Measurements from ENCODE around the gene GLB1L2.

The GLB1L2 gene

DNA sequence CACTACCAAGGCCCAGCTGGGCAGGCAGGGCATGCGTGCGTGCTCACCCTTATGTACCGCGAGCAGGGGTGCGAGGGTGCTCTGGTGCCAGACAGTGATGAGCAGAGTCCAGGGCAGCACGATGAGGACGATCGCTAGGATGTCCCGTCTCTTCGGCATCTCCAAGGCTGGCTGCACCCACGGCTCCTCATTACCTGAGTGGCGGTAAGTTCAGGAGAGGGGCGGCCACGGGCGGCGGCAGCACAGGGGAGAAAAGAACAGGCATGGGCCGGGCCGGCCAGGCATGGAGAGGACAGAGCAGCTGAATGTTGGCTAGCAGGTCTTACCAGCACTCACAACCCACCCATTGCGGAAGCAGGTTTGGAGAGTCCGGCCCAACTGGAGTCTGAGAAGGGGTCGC, 55.7 kb downstream of the GLB1L2 start:
- no peak for DNase-seq (ENCODE audit: low read depth)

GRCh38 chr11:134388590-134388989, 56.8 kb downstream of the GLB1L2 start:
- DNase-seq (ENCODE audit: low read depth), result no peak

- no peak for DNase-seq (ENCODE audit: low read depth)
Observed at GRCh38 chr11:134389464-134390180, 57.8 kb downstream of the GLB1L2 start.

GRCh38 chr11:134390706-134391569, 59.1 kb downstream of the GLB1L2 start:
- DNase-seq (ENCODE audit: low read depth), result no peak

GRCh38 chr11:134391656-134392055, 59.9 kb downstream of the GLB1L2 start:
- no peak for DNase-seq (ENCODE audit: low read depth)

DNA sequence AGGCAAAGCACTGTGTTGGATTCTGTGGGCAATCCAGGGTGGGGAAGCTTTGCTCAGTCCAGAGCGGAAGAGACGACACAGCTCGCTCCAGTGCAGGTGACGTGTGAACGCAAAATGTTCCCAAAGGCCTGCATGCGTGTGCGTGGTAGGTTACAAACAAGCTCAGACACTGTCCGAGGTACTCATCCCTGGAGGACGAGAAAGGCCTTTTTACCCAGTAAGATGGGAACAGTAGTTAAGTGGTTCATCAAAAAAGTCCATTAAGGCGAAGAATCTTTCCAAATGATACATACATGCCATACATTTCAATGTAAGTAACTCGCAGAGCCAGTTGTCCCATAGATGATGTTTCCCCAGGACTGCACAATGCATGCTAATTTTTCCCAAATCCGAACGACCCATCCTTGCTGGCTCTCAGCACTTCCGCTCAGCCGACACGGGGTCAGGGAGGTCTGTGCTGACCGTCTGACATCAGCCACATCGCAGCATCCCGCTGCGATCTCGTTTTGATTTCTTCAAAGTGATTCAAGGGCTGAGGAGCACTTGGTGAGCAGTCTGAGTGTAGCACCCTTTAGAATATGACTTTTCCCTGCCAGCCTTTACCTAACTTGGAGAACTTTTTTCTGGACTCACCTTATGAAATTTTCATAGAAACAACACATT, 61.3 kb downstream of the GLB1L2 start:
- DNase-seq (ENCODE audit: low read depth), result no peak

- DNase-seq (ENCODE audit: low read depth), result no peak
Observed at GRCh38 chr11:134393638-134394037, 61.9 kb downstream of the GLB1L2 start.

GRCh38 chr11:134394311-134394710, 62.5 kb downstream of the GLB1L2 start:
- no peak for DNase-seq (ENCODE audit: low read depth)

- no peak for DNase-seq (ENCODE audit: low read depth)
Observed at GRCh38 chr11:134395002-134395401, 63.2 kb downstream of the GLB1L2 start.

- DNase-seq (ENCODE audit: low read depth), result no peak
Observed at GRCh38 chr11:134397304-134398078, 65.7 kb downstream of the GLB1L2 start.

DNA sequence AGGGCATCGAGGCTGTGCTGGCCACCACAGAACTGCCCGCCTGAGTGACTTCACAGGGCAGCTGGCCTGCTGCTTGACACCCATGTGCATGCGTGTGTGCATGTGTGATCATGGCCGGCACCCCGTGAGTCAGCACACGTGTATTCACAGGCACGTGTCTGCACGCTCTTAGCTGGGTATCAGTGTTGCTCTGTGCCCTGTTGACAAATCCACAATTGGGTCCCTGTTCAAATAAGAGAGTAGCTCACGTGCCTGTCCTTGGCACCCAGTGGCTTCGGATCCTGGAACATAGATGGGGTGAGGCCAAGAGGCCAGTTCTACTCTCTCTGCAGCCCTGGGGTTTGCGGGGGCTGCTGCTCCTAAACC, 66.3 kb downstream of the GLB1L2 start:
- DNase-seq (ENCODE audit: low read depth), result no peak

- DNase-seq (ENCODE audit: low read depth), result no peak
Observed at GRCh38 chr11:134398644-134399292, 67.0 kb downstream of the GLB1L2 start.

- DNase-seq (ENCODE audit: low read depth), result no peak
Observed at GRCh38 chr11:134399293-134399654, 67.5 kb downstream of the GLB1L2 start.

DNA sequence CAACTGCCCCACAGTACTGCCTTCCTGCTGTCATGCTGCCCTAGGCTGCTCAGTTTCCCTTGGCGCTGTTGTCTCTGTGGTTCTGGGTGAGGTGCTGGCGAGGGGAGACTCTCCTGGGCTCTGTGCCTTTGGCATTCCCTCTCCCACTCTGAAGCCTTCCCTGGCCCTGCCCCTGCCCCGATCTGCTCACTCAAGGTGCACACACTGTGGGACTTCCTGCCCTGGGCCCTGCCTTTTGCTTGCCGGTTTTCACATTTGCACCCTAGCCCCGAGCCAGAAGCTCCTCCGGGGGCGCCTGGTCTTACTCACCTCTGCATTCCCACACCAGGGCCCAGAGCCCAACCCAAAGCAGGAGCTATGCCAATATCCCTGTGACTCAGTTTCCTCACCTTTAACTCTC, 68.2 kb downstream of the GLB1L2 start:
- DNase-seq (ENCODE audit: low read depth), result no peak

- no peak for DNase-seq (ENCODE audit: low read depth)
Observed at GRCh38 chr11:134401825-134402809, 70.3 kb downstream of the GLB1L2 start.

- DNase-seq (ENCODE audit: low read depth), result no peak
Observed at GRCh38 chr11:134402910-134403309, 71.1 kb downstream of the GLB1L2 start.

GRCh38 chr11:134404575-134405341, 73.0 kb downstream of the GLB1L2 start:
- no peak for DNase-seq (ENCODE audit: low read depth)

- DNase-seq (ENCODE audit: low read depth), result no peak
Observed at GRCh38 chr11:134405436-134405835, 73.6 kb downstream of the GLB1L2 start.

- DNase-seq (ENCODE audit: low read depth), result no peak
Observed at GRCh38 chr11:134405841-134406240, 74.1 kb downstream of the GLB1L2 start.
